Stomach (tissue), 4 donors: ENCODE measurements around the gene ARRB1.

ENCODE experiments used
- CTCF ChIP-seq, 7 experiments: fragments of 450-650 bp in 4 of 7; fragments of 200-600 bp in 3 of 7; sonication (generic) in 3 of 7; IDR thresholded peaks; one replicate each; pipeline ENCODE4 v1.5.1; 2016 to 2019; ENCODE audit warnings: antibody characterized with exemption in 7 of 7, control low read depth in 2 of 7, mild to moderate bottlenecking in 1 of 7
- POLR2AphosphoS5 ChIP-seq, 3 donors: sonication (generic); formaldehyde crosslinking; IDR thresholded peaks; one replicate each; pipeline ENCODE4 v1.6.1; 2016; ENCODE audit warnings: antibody characterized with exemption in 3 of 3

- TF ChIP-seq CTCF (IDR thresholded peaks at IDR 0.05) (no peak), POLR2AphosphoS5 (IDR thresholded peaks at IDR 0.05) (no peak)
Measured at GRCh38 chr11:75317446-75318122, 33.9 kb downstream of the ARRB1 start.
